ENCODE measurements around the gene LTBP1.

GRCh38 chr2:33121925-33122324 is 175.2 kb downstream of the LTBP1 start:
- TF ChIP-seq CTCF (conservative IDR thresholded peaks at IDR 0.05; ENCODE audit: low read depth in 2 of 2) (no peak), EZH2 (IDR thresholded peaks at IDR 0.05; ENCODE audit: low read depth, unreplicated experiment) (no peak), POLR2AphosphoS5 (IDR thresholded peaks at IDR 0.05; ENCODE audit: low read depth) (no peak), ZNF114 (CRISPR knock-in tag; IDR thresholded peaks at IDR 0.05) (no peak), REST (IDR thresholded peaks at IDR 0.05; ENCODE audit: unreplicated experiment) (no peak)

All from GM23338 (cell line).